Progenitor cell of endocrine pancreas (in vitro differentiated cells): Measurements from ENCODE around the gene KRAS. TPM values are rescaled to one million over a fixed set of nuclear protein-coding genes. Genes with fewer than 3 reads are reported as not detected.
A peak's percentile ranks its signal among the peaks of the same experiment; 100 is the strongest.

Experiments
- DNase-seq: peaks from one replicate; pipeline ENCODE4 v3.0.0; 2021; ENCODE audit warnings: low spot score; ENCODE audit not compliant: unreplicated experiment
- H3K27ac Mint-ChIP-seq: 2 replicates; pipeline ENCODE4 v1.8.0; 2021; ENCODE audit warnings: mild to moderate bottlenecking, moderate library complexity, mixed read lengths
- H3K27me3 Mint-ChIP-seq: 2 replicates; pipeline ENCODE4 v1.8.0; 2021; ENCODE audit warnings: mixed read lengths
- H3K36me3 Mint-ChIP-seq: 2 replicates; pipeline ENCODE4 v1.8.0; 2022; ENCODE audit warnings: mixed read lengths; ENCODE audit not compliant: insufficient read depth
- H3K4me1 Mint-ChIP-seq: 2 replicates; pipeline ENCODE4 v1.8.0; 2021; ENCODE audit warnings: low read depth, mixed read lengths
- H3K4me3 Mint-ChIP-seq: 2 replicates; pipeline ENCODE4 v1.8.0; 2021; ENCODE audit warnings: low read depth, mild to moderate bottlenecking, moderate library complexity, mixed read lengths
- H3K9me3 Mint-ChIP-seq: 2 replicates; pipeline ENCODE4 v1.8.0; 2021; ENCODE audit warnings: low read depth, mixed read lengths
- total RNA-seq: library from RNA; stranded (reverse); gene quantifications from 2 replicates; pipeline ENCODE4 v1.2.1, GENCODE V29; 2021
- TF ChIP-seq, protein P1 (sequence below): fragments of 200-600 bp; sonication (generic); IDR thresholded peaks from one replicate; pipeline ENCODE4 v1.5.0; 2021; ENCODE audit warnings: antibody characterized with exemption, mild to moderate bottlenecking; ENCODE audit not compliant: unreplicated experiment

KRAS gene
- total RNA-seq, 1 donor from 2014 or later: 87.7 TPM

DNA sequence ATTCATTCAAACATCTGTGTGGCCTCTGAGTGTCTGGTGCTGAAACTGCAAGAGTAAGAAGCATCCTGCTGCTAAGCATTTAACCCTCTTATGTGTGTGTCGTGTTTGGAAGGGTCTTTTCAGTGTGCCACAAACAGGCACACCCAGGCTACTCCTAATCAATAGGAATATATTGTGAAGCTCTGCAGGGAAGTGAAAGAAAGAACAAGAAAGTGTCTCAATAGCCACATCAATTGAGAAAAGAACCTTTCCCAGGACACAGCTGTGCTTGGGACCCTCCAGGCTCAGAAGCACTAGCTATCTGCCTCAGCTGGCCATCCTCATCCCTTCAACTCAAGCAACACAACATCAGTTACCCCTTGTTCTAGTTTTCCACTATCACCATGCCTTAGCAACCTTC is 13.4 kb upstream of the KRAS start:
- H3K27me3 Mint-ChIP-seq: peaks cover 7% of the 10 kb centered on the region
- H3K27ac Mint-ChIP-seq: no peak overlapping the region
- no peaks in the 10 kb centered on the region for H3K36me3 Mint-ChIP-seq
- TF ChIP-seq, protein P1, sequence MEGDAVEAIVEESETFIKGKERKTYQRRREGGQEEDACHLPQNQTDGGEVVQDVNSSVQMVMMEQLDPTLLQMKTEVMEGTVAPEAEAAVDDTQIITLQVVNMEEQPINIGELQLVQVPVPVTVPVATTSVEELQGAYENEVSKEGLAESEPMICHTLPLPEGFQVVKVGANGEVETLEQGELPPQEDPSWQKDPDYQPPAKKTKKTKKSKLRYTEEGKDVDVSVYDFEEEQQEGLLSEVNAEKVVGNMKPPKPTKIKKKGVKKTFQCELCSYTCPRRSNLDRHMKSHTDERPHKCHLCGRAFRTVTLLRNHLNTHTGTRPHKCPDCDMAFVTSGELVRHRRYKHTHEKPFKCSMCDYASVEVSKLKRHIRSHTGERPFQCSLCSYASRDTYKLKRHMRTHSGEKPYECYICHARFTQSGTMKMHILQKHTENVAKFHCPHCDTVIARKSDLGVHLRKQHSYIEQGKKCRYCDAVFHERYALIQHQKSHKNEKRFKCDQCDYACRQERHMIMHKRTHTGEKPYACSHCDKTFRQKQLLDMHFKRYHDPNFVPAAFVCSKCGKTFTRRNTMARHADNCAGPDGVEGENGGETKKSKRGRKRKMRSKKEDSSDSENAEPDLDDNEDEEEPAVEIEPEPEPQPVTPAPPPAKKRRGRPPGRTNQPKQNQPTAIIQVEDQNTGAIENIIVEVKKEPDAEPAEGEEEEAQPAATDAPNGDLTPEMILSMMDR: no peak
- peaks cover 7% of the 10 kb centered on the region for H3K9me3 Mint-ChIP-seq
- H3K4me3 Mint-ChIP-seq: no peak overlapping the region
- peaks cover 6% of the 10 kb centered on the region for H3K4me1 Mint-ChIP-seq
- no peak for DNase-seq

DNA sequence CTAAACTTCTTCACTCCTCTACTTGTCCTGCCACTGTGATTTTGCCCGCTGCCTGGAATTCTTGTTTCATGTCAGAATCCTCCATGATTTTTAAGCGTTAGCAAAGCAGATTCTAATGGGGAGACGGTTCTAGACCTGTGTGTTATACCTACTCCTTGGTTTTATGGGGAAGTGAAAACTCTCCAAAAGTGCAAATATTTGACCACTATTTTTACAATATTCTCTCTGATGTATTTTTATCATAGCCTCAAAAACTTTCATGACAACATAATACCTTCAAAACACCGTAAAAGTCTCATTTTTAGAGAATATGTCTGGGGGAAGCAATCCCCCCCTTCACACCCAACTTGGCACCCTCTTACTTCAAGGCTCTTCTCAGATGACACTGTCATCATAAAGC is 12.9 kb upstream of the KRAS start:
- TF ChIP-seq, protein P1: no peak
- no peak overlapping the region for H3K27ac Mint-ChIP-seq
- H3K9me3 Mint-ChIP-seq: peaks cover 7% of the 10 kb centered on the region
- H3K4me1 Mint-ChIP-seq: peaks cover 6% of the 10 kb centered on the region
- no peak overlapping the region for H3K4me3 Mint-ChIP-seq
- H3K27me3 Mint-ChIP-seq: peaks cover 7% of the 10 kb centered on the region
- H3K36me3 Mint-ChIP-seq: no peaks in the 10 kb centered on the region
- no peak for DNase-seq

DNA sequence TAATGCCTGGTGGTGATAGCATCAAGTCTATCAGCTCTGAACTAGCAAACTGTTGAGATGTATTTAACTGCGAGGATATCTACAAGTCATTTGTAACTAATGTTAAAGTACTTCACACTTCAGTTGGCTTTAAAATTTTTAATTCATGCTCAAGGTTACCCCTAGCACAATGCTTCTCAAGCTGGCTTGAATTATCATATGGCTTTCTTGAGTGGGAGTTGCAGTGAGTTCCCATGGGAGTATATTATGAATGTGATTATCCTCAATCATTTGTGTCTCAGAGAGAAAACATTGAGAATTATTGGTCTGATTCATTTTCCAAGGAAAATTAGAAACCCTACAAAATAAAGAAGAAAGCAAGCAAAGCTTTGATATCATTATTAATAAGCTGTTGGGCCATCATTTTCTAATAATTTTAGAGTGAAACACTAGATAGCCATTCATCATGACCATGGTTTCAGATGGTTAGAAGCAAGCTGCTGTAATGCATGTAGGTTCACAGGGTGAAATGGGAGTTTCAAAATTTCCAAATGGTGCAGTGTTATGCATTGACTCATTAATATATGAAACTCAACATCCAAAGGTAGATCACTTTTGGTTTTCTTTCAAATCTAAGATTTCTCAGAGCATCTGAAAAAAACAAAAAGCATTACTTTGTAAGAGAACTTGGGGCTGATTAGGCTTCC is 11.8 kb upstream of the KRAS start:
- no peak overlapping the region for H3K27ac Mint-ChIP-seq
- H3K27me3 Mint-ChIP-seq: peaks cover 7% of the 10 kb centered on the region
- peaks cover 7% of the 10 kb centered on the region for H3K9me3 Mint-ChIP-seq
- DNase-seq: no peak
- TF ChIP-seq, protein P1: no peak
- H3K4me1 Mint-ChIP-seq: peaks cover 10% of the 10 kb centered on the region
- H3K36me3 Mint-ChIP-seq: no peaks in the 10 kb centered on the region
- no peak overlapping the region for H3K4me3 Mint-ChIP-seq

DNA sequence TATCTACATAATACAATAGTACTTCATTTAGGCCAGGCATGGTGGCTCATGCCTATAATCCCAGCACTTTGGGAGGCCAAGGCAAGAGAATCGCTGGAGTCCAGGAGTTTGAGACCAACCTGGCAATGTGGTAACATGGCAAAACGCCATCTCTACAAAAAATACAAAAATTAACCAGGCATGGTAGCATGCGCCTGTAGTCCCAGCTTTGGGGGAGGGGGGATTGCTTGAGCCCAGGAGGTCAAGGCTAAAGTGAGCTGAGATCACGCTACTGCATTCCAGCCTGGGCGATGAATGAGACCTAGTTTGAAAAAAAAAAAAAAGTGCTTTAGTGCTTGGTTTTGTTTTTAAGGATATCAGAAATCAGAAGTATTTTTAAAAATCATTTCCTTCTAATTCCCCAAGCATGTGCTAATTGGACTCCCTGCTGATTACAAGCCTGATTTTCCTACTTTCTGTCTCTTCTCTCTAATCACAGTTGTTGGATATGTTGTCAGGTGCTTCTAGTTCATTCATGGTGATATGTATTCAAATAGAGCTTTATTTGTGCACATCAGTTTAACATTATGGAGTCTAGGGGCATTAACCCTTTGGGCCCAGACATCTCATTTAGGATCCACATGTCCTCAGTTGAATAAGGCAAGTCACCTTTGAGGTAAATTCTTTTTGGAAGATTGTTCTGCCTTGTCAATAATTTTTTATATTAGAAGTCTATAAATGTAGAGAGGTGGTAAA is 7.0 kb upstream of the KRAS start:
- Mint-ChIP-seq H3K4me3 (no peak overlapping the region), H3K27me3 (peaks cover 10% of the 10 kb centered on the region), H3K27ac (peak overlapping the region; percentile 93), H3K4me1 (peaks cover 42% of the 10 kb centered on the region), H3K36me3 (peaks cover 4% of the 10 kb centered on the region), H3K9me3 (peaks cover 19% of the 10 kb centered on the region)
- TF ChIP-seq, protein P1: no peak
- no peak for DNase-seq

DNA sequence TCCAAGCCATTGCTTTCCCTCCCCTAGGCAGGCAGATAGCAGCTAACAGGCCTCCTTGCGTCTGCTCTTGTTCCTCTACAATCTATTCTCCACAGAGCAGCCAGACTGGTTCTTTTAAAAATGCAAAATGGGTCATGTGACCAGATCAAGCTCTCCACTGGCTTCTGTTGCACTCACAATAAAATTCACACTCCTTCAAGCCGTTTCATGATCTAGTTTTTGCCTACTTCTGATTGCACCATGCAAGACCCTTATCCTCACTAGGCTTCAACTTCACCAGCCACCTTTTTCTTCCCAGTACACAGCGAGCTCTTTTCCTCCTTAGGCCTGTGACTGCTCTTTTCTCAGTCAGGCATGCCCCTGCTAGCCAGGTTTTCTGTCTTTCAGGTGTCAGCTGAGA is 6.1 kb upstream of the KRAS start:
- TF ChIP-seq, protein P1: no peak
- Mint-ChIP-seq H3K27me3 (peaks cover 19% of the 10 kb centered on the region), H3K4me1 (peaks cover 46% of the 10 kb centered on the region), H3K4me3 (no peak overlapping the region), H3K36me3 (peaks cover 4% of the 10 kb centered on the region), H3K9me3 (peaks cover 19% of the 10 kb centered on the region), H3K27ac (peak overlapping the region; percentile 93)
- DNase-seq: no peak
